ENCODE measurements around the gene TP53AIP1. TPM values are rescaled to one million over a fixed set of nuclear protein-coding genes. Genes with fewer than 3 reads are reported as not detected.

TP53AIP1 gene
- total and polyA plus RNA-seq, 2 of the 8 experiments (the other 6 are each of a cell fraction or from before 2014, with no cell fraction given), result 0.03 TPM; not detected in 1

DNA sequence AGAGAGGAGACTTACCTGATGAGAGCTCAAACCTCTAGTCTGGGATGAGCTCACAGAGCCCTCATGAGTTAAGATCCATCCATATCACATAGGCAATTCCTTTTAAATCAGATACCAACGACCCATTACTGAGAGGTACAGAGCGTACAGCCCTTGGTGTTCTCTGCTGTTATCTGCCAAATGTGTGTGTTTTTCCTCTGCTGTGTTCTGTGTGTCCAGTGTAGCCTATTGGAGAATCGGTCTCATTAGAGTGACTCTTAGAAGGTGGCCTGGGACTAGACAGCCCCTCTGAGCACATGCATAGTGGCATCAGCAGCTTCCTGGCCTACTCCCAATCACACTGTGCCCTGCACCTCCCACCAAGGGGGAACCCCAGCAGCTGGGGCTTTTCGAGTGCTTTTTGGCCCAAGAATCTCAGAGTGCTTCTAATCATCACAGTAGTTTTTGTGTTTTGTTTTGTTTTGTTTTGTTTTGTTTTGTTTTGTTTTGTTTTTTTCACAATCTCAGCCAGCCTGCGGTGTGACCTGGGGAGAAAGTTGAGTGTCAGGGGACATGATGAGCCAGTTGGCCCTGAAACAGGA is 25.4 kb downstream of the TP53AIP1 start (continued):
- TF ChIP-seq SIN3A (conservative IDR thresholded peaks at IDR 0.05 in 1 of 2, IDR thresholded peaks at IDR 0.05 in 1 of 2; ENCODE audit: low read depth in 1 of 2, low read length in 2 of 2), result no peak
- no peak for TF ChIP-seq FOSL1 (IDR thresholded peaks at IDR 0.05; ENCODE audit: insufficient read depth, low read depth, low read length)

All from H1 (cell line).